ENCODE results near the gene VSIG8. TPM values are rescaled to one million over a fixed set of nuclear protein-coding genes. Genes with fewer than 3 reads are reported as not detected.

VSIG8 gene
- total RNA-seq, 1 donor from 2014 or later = not detected

DNA sequence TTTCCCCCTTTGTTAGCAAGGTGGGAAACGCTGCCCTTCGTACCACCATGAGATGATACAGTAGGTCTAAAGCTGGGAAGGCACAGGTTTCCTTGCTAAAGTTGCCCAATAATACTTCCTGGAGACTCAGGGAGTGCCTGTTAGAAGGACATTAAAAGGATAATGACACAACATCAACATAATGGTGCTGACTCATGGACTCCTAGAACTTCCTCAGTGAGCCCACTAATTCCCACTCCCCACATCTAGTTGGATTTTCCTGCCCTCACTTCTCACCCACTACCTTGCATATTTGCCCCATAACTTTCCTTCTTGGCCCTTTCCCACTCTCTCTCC is 20.0 kb upstream of the VSIG8 start:
- no peaks in the 10 kb centered on the region for H3K4me1 Mint-ChIP-seq
- no peaks in the 10 kb centered on the region for H3K9me3 Mint-ChIP-seq
- TF ChIP-seq, protein P1, sequence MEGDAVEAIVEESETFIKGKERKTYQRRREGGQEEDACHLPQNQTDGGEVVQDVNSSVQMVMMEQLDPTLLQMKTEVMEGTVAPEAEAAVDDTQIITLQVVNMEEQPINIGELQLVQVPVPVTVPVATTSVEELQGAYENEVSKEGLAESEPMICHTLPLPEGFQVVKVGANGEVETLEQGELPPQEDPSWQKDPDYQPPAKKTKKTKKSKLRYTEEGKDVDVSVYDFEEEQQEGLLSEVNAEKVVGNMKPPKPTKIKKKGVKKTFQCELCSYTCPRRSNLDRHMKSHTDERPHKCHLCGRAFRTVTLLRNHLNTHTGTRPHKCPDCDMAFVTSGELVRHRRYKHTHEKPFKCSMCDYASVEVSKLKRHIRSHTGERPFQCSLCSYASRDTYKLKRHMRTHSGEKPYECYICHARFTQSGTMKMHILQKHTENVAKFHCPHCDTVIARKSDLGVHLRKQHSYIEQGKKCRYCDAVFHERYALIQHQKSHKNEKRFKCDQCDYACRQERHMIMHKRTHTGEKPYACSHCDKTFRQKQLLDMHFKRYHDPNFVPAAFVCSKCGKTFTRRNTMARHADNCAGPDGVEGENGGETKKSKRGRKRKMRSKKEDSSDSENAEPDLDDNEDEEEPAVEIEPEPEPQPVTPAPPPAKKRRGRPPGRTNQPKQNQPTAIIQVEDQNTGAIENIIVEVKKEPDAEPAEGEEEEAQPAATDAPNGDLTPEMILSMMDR (conservative IDR thresholded peaks at IDR 0.05) = no peak
- no peaks in the 10 kb centered on the region for H3K36me3 Mint-ChIP-seq (ENCODE audit: low read depth)
- no peak overlapping the region for H3K4me3 Mint-ChIP-seq
- H3K27ac Mint-ChIP-seq (ENCODE audit: unreplicated experiment) = no peak overlapping the region
- H3K27me3 Mint-ChIP-seq (ENCODE audit: low read depth) = peaks cover 21% of the 10 kb centered on the region
- DNase-seq (ENCODE audit: low read depth, low spot score) = no peak

DNA sequence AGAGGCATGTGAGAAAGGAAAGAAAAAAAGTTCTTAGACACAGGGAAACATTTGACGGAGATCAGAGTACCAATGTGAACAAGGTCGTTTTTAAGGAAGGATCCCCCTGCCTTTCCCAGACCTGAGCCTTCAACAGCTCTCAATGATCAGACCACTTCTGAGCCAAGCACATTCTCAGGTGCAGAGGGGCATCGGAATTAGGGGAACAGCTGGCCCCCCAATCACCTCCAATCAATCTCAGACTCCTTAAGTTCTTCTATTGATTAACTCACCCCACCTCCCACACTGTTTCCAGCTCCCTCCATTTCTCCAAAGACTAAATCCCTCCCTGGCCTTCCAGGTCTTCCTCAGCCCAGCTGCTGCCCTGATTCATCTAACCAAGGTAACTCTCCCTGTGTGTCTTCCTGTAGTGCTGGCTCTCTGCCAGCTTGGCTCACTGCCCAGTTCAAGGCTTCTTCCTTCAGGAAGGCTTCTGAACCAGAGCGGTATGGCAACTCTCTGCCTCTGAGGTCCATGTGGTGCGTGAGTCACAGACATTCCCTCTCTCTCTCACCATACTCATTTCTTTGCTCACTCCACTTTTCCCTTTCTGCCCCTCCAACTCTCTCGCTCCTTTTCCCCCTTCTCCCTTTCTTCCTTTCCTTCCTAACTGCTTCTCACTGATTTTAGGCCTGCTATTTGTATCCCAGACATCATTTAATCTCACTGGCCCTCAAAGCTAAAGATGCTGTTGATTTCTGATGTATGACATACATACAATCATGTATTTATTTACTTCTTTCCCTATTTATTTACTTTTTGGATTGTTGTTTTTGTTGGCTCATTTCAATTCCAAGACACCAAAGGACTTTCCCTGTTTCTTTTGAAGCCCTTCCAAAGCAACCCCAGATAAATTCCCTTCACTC is 19.4 kb upstream of the VSIG8 start:
- DNase-seq (ENCODE audit: low read depth, low spot score) = no peak
- Mint-ChIP-seq H3K27me3 (ENCODE audit: low read depth) (peaks cover 21% of the 10 kb centered on the region), H3K4me3 (no peak overlapping the region)

DNA sequence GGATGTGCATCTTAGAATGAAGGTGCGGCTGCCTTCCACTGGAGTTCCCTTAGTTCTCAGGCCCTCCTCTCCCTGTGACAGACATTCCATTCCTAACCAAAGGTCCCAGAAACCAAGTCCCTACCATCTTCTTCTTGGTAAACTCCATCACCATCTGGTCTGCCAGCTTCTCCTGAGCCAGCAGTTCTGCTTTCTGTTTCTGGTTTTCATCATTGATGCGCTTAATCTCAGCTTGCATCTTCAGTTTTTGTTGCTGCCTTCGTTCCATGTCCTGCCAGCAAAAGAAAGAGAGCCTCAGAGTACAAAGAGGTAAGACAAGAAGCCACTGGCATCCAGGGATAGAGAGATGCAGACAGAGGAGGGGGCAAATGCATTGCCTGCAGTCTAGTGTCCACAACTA is 18.0 kb upstream of the VSIG8 start:
- no peaks in the 10 kb centered on the region for H3K9me3 Mint-ChIP-seq
- DNase-seq (ENCODE audit: low read depth, low spot score) = no peak
- H3K27ac Mint-ChIP-seq (ENCODE audit: unreplicated experiment) = no peak overlapping the region
- TF ChIP-seq, protein P1 (conservative IDR thresholded peaks at IDR 0.05) = no peak
- no peak overlapping the region for H3K4me3 Mint-ChIP-seq
- no peaks in the 10 kb centered on the region for H3K36me3 Mint-ChIP-seq (ENCODE audit: low read depth)
- H3K4me1 Mint-ChIP-seq = no peaks in the 10 kb centered on the region
- H3K27me3 Mint-ChIP-seq (ENCODE audit: low read depth) = peaks cover 21% of the 10 kb centered on the region

More for the DNA sequence above, 19.4 kb upstream of the VSIG8 start:
- TF ChIP-seq, protein P1 (conservative IDR thresholded peaks at IDR 0.05) = no peak
- H3K9me3 Mint-ChIP-seq = no peaks in the 10 kb centered on the region
- H3K36me3 Mint-ChIP-seq (ENCODE audit: low read depth) = no peaks in the 10 kb centered on the region
- no peaks in the 10 kb centered on the region for H3K4me1 Mint-ChIP-seq
- no peak overlapping the region for H3K27ac Mint-ChIP-seq (ENCODE audit: unreplicated experiment)

DNA sequence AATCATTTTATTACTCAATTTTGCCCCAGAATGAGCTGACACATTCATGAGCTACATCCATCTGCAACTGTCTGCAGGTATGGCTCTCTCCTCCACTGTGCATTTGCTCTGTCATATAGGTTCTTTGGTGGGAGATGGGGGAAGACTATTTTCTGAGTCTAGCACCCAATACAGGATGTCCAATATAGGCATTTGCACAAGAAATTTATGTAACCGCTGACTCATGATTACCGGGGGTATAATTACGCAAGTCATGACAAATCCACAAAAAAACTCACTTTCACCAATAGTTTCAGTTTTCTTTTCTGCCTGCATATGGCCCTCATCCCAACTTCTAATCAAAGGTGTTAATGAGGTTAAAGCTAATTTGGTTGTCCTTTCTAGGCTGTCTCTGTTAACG is 17.5 kb upstream of the VSIG8 start:
- Mint-ChIP-seq H3K9me3 (no peaks in the 10 kb centered on the region), H3K27me3 (ENCODE audit: low read depth) (peaks cover 20% of the 10 kb centered on the region), H3K36me3 (ENCODE audit: low read depth) (no peaks in the 10 kb centered on the region), H3K4me1 (no peaks in the 10 kb centered on the region), H3K27ac (ENCODE audit: unreplicated experiment) (no peak overlapping the region), H3K4me3 (no peak overlapping the region)
- DNase-seq (ENCODE audit: low read depth, low spot score) = no peak
- TF ChIP-seq, protein P1 (conservative IDR thresholded peaks at IDR 0.05) = no peak

DNA sequence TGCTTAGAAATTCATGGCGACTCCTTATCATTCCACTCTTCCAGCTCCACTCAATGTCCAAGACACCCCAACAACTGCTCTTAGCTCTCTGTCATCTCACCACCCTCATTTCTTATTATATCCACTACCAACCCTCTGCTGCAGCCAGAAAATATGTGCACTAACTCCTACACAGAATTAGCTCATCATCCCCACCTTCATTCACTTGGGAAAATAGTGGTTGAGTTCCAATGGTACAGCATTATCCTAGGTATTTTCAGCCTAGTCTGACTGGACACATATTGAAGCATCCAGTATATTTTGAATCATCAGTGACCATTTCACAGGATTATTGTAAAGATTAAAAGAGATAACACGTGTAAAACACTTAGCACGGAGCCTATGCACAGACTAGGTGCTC is 16.7 kb upstream of the VSIG8 start:
- Mint-ChIP-seq H3K27ac (ENCODE audit: unreplicated experiment) (no peak overlapping the region), H3K4me3 (no peak overlapping the region), H3K4me1 (no peaks in the 10 kb centered on the region), H3K9me3 (no peaks in the 10 kb centered on the region), H3K27me3 (ENCODE audit: low read depth) (peaks cover 15% of the 10 kb centered on the region), H3K36me3 (ENCODE audit: low read depth) (no peaks in the 10 kb centered on the region)
- DNase-seq (ENCODE audit: low read depth, low spot score) = no peak
- TF ChIP-seq, protein P1 (conservative IDR thresholded peaks at IDR 0.05) = no peak

Measured in neural crest cell (in vitro differentiated cells).